Left ventricle myocardium superior (tissue), 1 donor: ENCODE data around the gene SDE2. TPM values are rescaled to one million over a fixed set of nuclear protein-coding genes. Genes with fewer than 3 reads are reported as not detected.
A peak's percentile ranks its signal among the peaks of the same experiment; 100 is the strongest.

Source experiments
- ATAC-seq: fragments of 200-7000 bp; cut with Tn5 transposase; one replicate; pipeline ENCODE4 v1.9.1; 2020; ENCODE audit warnings: mild to moderate bottlenecking, moderate library complexity
- DNase-seq: peaks from one replicate; pipeline ENCODE4 v3.0.0-alpha.2; 2020
- intact Hi-C: fragments of 100-400 bp; cut with micrococcal nuclease; formaldehyde crosslinking; loops from one replicate; pipeline ENCODE4 v1.11.0; 2022
- long read RNA-seq: library from polyadenylated mRNA; unstranded; transcript quantifications from one replicate; pipeline ENCODE4 v2.0.0, GENCODE V29; 2021
- total RNA-seq: library from RNA; stranded (reverse); fragmentation: NEBNext Ultra II Directional; extraction: Animal tissue kit (Norgen Biotek cat#: 25700); gene quantifications from one replicate; pipeline ENCODE4 v1.2.1, GENCODE V29; 2021
- donor health status: DM: no; HTN: yes; CAD: no; lungs with severe emphysema.

The SDE2 gene
- total RNA-seq, result 10.7 TPM
- long read RNA-seq, transcript SDE2-201 (7 exons, 3,975 nt), result major isoform, 17 of 19 reads
- long read RNA-seq, partial matches to known transcripts, result 1 of 19 reads
- long read RNA-seq, other reads (novel, unspliced or antisense), result 1 of 19 reads

- ATAC-seq, result peak; percentile 98
- DNase-seq, result peak; percentile 100
- intact Hi-C loops, result no loop called here
These were observed at the start of gene SDE2 for GRCh38 chr1:225999227-225999911. TSS of gene SDE2 (minus strand) at chr1:225999343. CDS start at chr1:225999312, 31 bp downstream.

GRCh38 chr1:226048886-226049285 is 49.7 kb upstream of the SDE2 start:
- ATAC-seq (no peak), DNase-seq (no peak)
- intact Hi-C loops, result no loop called here

GRCh38 chr1:226047495-226047894 is 48.4 kb upstream of the SDE2 start:
- no peak for DNase-seq
- intact Hi-C loops, result no loop called here
- no peak for ATAC-seq

- no peak for ATAC-seq
- intact Hi-C loops, result no loop called here
These were observed 47.1 kb upstream of the SDE2 start for GRCh38 chr1:226046240-226046639.

GRCh38 chr1:226044514-226045101 is 45.5 kb upstream of the SDE2 start:
- DNase-seq, result no peak
- intact Hi-C loops, result no loop called here
- no peak for ATAC-seq

More at GRCh38 chr1:226046240-226046639, 47.1 kb upstream of the SDE2 start:
- no peak for DNase-seq

GRCh38 chr1:226041419-226041818 is 42.3 kb upstream of the SDE2 start:
- ATAC-seq (no peak), DNase-seq (no peak)
- intact Hi-C loops, result no loop called here

- no peak for DNase-seq
- intact Hi-C loops, result no loop called here
These were observed 39.5 kb upstream of the SDE2 start for GRCh38 chr1:226038661-226039060.

GRCh38 chr1:226035915-226036314 is 36.8 kb upstream of the SDE2 start:
- intact Hi-C loops, result no loop called here
- DNase-seq, result no peak
- no peak for ATAC-seq

More at GRCh38 chr1:226038661-226039060, 39.5 kb upstream of the SDE2 start:
- ATAC-seq, result no peak

- intact Hi-C loops, result no loop called here
- DNase-seq, result peak; percentile 88
- peak; percentile 95 for ATAC-seq
These were observed 35.3 kb upstream of the SDE2 start for GRCh38 chr1:226034482-226034881.

GRCh38 chr1:226033991-226034390 is 34.8 kb upstream of the SDE2 start:
- DNase-seq, result no peak
- ATAC-seq, result no peak
- intact Hi-C loops, result no loop called here

- intact Hi-C loops, result no loop called here
- DNase-seq (no peak), ATAC-seq (peak; percentile 43)
These were observed 34.4 kb upstream of the SDE2 start for GRCh38 chr1:226033582-226033981.

GRCh38 chr1:226029568-226030225 is 30.6 kb upstream of the SDE2 start:
- no peak for ATAC-seq
- intact Hi-C loops, result no loop called here
- no peak for DNase-seq

GRCh38 chr1:226029093-226029496 is 30.0 kb upstream of the SDE2 start:
- intact Hi-C loops, result no loop called here
- ATAC-seq (peak; percentile 16), DNase-seq (no peak)

GRCh38 chr1:226027538-226028217 is 28.5 kb upstream of the SDE2 start:
- intact Hi-C loops, result no loop called here
- DNase-seq (no peak), ATAC-seq (no peak)

GRCh38 chr1:226026833-226027232 is 27.7 kb upstream of the SDE2 start:
- no peak for DNase-seq
- no peak for ATAC-seq
- intact Hi-C loops, result no loop called here

GRCh38 chr1:226023735-226024134 is 24.6 kb upstream of the SDE2 start:
- ATAC-seq, result no peak
- DNase-seq, result no peak
- intact Hi-C loops, result no loop called here

- intact Hi-C loops, result no loop called here
- no peak for DNase-seq
- ATAC-seq, result no peak
These were observed 22.7 kb upstream of the SDE2 start for GRCh38 chr1:226021801-226022200.

- ATAC-seq, result no peak
- no peak for DNase-seq
- intact Hi-C loops, result no loop called here
These were observed 22.3 kb upstream of the SDE2 start for GRCh38 chr1:226021401-226021800.

- intact Hi-C loops, result no loop called here
- no peak for ATAC-seq
- no peak for DNase-seq
These were observed 20.4 kb upstream of the SDE2 start for GRCh38 chr1:226019572-226019971.

GRCh38 chr1:226017070-226017469 is 17.9 kb upstream of the SDE2 start:
- DNase-seq (no peak), ATAC-seq (no peak)
- intact Hi-C loops, result no loop called here
